Right cardiac atrium (tissue), 5 donors: ENCODE data around the gene MTHFD1. TPM values are rescaled to one million over a fixed set of nuclear protein-coding genes. Genes with fewer than 3 reads are reported as not detected.
A peak's percentile ranks its signal among the peaks of the same experiment; 100 is the strongest.
"Not testable (repeated sequence)": the region's sequence is repeated elsewhere in the genome, so short reads cannot be mapped to it uniquely, and the experiment has no call there.

Experiments used
- ATAC-seq, 2 donors: fragments of 200-7000 bp; cut with Tn5 transposase; one replicate each; pipeline versions ENCODE4 v1.8.0 to v1.9.1; 2020; ENCODE audit warnings: moderate library complexity in 2 of 2, mild to moderate bottlenecking in 1 of 2
- DNase-seq, 3 donors: peaks; one replicate each; pipeline ENCODE4 v3.0.0-alpha.2; 2020
- H3K27ac ChIP-seq: one replicate; pipeline ENCODE4 v1.5.1; 2013; ENCODE audit warnings: mild to moderate bottlenecking, low read length, control low read depth, moderate library complexity
- H3K27me3 ChIP-seq: one replicate; pipeline ENCODE4 v1.6.1; 2013; ENCODE audit not compliant: control insufficient read depth, insufficient read depth
- H3K4me1 ChIP-seq: one replicate; pipeline ENCODE4 v1.6.1; 2013; ENCODE audit warnings: low read length; ENCODE audit not compliant: control insufficient read depth, insufficient read depth
- H3K4me3 ChIP-seq: one replicate; pipeline ENCODE4 v1.5.1; 2013; ENCODE audit warnings: low read length, control low read depth
- H3K9me3 ChIP-seq: one replicate; pipeline ENCODE4 v1.6.1; 2013; ENCODE audit warnings: low read length; ENCODE audit not compliant: control insufficient read depth
- WGBS: extraction: QIAGEN DNeasy Blood & Tissue Kit; methylation state at CpG from one replicate; pipeline ENCODE4 v1.1.7; 2013; 5-methylcytosine and 5-hydroxymethylcytosine counted together
- intact Hi-C, 4 donors: fragments of 100-400 bp; cut with DNase I; formaldehyde crosslinking; loops; one replicate each; pipeline versions ENCODE4 v1.11.0 to v1.14.0; 2022 to 2023
- long read RNA-seq, 4 donors: library from polyadenylated mRNA; unstranded; transcript quantifications; one replicate each; pipeline ENCODE4 v2.0.0, GENCODE V29; 2020 to 2021
- polyA plus RNA-seq: library from polyadenylated mRNA; stranded (reverse); fragments of 200-250 nt; gene quantifications from one replicate; pipeline ENCODE4 v1.2.3, GENCODE V29; 2013
- total RNA-seq, 4 donors: library from RNA; stranded (reverse); fragmentation: NEBNext Ultra II Directional; extraction: Animal tissue kit (Norgen Biotek cat#: 25700); gene quantifications; one replicate each; pipeline ENCODE4 v1.2.1, GENCODE V29; 2021
- donor health status: healthy with polysubstance abuse.
- donor health status: DM: no; HTN: yes; CAD: no.
- donor health status: DM: no; HTN: no; CAD: no.
- donor health status: DM: no; HTN: yes; CAD: no; lungs with severe emphysema.
- donor health status: DM: yes; HTN: yes; CAD: no.

Gene MTHFD1
- 10 to 100 TPM; 52.3 to 64.7 (median 56.4) TPM for total RNA-seq
- 30.1 TPM for polyA plus RNA-seq
- long read RNA-seq, donor 1, transcript MTHFD1-201 (28 exons, 3,136 nt) = major isoform, 179 of 224 reads
- long read RNA-seq, donor 1, partial matches to known transcripts = 21 of 224 reads
- long read RNA-seq, donor 1, other reads (novel, unspliced or antisense) = 24 of 224 reads
- long read RNA-seq, donor 2, transcript MTHFD1-201 (28 exons, 3,136 nt) = major isoform, 70 of 79 reads
- long read RNA-seq, donor 2, partial matches to known transcripts = 2 of 79 reads
- long read RNA-seq, donor 2, other reads (novel, unspliced or antisense) = 7 of 79 reads
- long read RNA-seq, donor 3, full-length matches to known transcripts = 422 of 501 reads
- long read RNA-seq, donor 3, partial matches to known transcripts = 29 of 501 reads
- long read RNA-seq, donor 3, other reads (novel, unspliced or antisense) = 50 of 501 reads
- long read RNA-seq, donor 4, full-length matches to known transcripts = 83 of 99 reads
- long read RNA-seq, donor 4, partial matches to known transcripts = 10 of 99 reads
- long read RNA-seq, donor 4, other reads (novel, unspliced or antisense) = 6 of 99 reads

GRCh38 chr14:64387782-64388532 lies at the start of gene MTHFD1:
TSS of gene MTHFD1 (plus strand) at chr14:64388353. CDS start at chr14:64388428, 75 bp downstream.
- ATAC-seq (peak; percentile 95 to 96), DNase-seq (peak; percentile 100)
- Histone ChIP-seq H3K4me1 (no peaks in the 10 kb centered on the region), H3K9me3 (no peaks in the 10 kb centered on the region), H3K4me3 (peak within 1 kb of the TSS; percentile 43), H3K27me3 (no peaks in the 10 kb centered on the region), H3K27ac (peak within 1 kb of the TSS; percentile 75)
- under 1% methylated on average over 58 of the region's 58 CpGs for WGBS
- intact Hi-C loops = no loop called here

- Histone ChIP-seq H3K9me3 (no peaks in the 10 kb centered on the region), H3K4me3 (peak overlapping the region; percentile 68), H3K4me1 (no peaks in the 10 kb centered on the region), H3K27ac (peak overlapping the region; percentile 54), H3K27me3 (no peaks in the 10 kb centered on the region)
- DNase-seq (peak; percentile 95 to 96 (median 96)), ATAC-seq (peak; percentile 97)
- intact Hi-C loops = no loop called here
- 2% methylated on average over 46 of the region's 49 CpGs for WGBS
Measured at GRCh38 chr14:64338616-64339316, 49.4 kb upstream of the MTHFD1 start.

GRCh38 chr14:64340560-64341196 lies 47.5 kb upstream of the MTHFD1 start:
- H3K4me3 ChIP-seq = no peak overlapping the region
- ATAC-seq (no peak), DNase-seq (no peak)
- WGBS = 94% methylated on average over 8 of the region's 8 CpGs
- intact Hi-C loops = loop anchor here in 2 of 4 donors (10.0 kb wide), 3 partner anchors 134 to 294 kb away; partner anchors contain the start of genes ZBTB1 (in 1 of the 2) and ZBTB25 (in 1 of the 2)
- no peak overlapping the region for H3K27ac ChIP-seq
- no peaks in the 10 kb centered on the region for H3K9me3 ChIP-seq
- no peaks in the 10 kb centered on the region for H3K4me1 ChIP-seq
- no peaks in the 10 kb centered on the region for H3K27me3 ChIP-seq

- no peak for ATAC-seq
- 96% methylated on average over 3 of the region's 3 CpGs for WGBS
Measured at GRCh38 chr14:64347748-64348147, 40.4 kb upstream of the MTHFD1 start.

GRCh38 chr14:64349741-64350490 lies 38.2 kb upstream of the MTHFD1 start:
- no peaks in the 10 kb centered on the region for H3K9me3 ChIP-seq
- 88% methylated on average over 6 of the region's 6 CpGs for WGBS
- H3K4me3 ChIP-seq = no peak overlapping the region
- intact Hi-C loops = loop anchor here in 2 of 4 donors (10.0 kb wide), 3 partner anchors 125 to 285 kb away; partner anchors contain the start of genes ZBTB1 (in 1 of the 2) and ZBTB25 (in 1 of the 2)
- no peaks in the 10 kb centered on the region for H3K27me3 ChIP-seq
- ATAC-seq (no peak), DNase-seq (no peak)
- H3K27ac ChIP-seq = no peak overlapping the region
- H3K4me1 ChIP-seq = no peaks in the 10 kb centered on the region

More at GRCh38 chr14:64347748-64348147, 40.4 kb upstream of the MTHFD1 start:
- intact Hi-C loops = loop anchor here in 2 of 4 donors (10.0 kb wide), 3 partner anchors 127 to 287 kb away; partner anchors contain the start of genes ZBTB1 (in 1 of the 2) and ZBTB25 (in 1 of the 2)
- no peak for DNase-seq
- Histone ChIP-seq H3K27ac (no peak overlapping the region), H3K9me3 (no peaks in the 10 kb centered on the region), H3K27me3 (no peaks in the 10 kb centered on the region), H3K4me1 (no peaks in the 10 kb centered on the region), H3K4me3 (no peak overlapping the region)

DNA sequence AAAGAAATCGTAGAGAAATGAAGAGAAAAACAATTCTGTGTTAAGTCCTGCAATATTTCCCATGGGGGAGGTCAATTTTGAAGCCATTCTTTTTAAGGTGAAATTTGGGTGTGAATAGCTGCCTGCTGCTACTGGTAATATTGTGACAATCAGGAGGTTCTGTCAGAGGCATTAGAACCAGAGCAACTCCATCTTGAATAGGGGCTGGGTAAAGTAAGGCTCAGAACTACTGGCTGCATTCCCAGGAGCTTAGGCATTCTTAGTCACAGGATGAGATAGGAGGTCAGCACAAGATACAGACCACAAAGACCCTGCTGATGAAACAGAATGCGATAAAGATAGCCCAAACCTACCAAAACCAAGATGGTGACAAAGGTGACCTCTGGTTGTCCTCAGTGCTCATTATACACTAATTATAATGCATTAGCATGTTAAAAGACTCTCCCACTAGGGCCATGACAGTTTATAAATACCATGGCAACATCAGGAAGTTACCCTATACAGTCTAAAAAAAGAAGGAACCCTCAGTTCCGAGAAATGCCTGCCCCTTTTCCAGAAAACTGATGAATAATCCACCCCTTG lies 24.8 kb upstream of the MTHFD1 start:
- Histone ChIP-seq H3K27me3 (no peaks in the 10 kb centered on the region), H3K4me3 (no peak overlapping the region), H3K9me3 (no peaks in the 10 kb centered on the region), H3K4me1 (no peaks in the 10 kb centered on the region), H3K27ac (no peak overlapping the region)
- ATAC-seq (no peak), DNase-seq (no peak)
- 55% methylated on average over 3 of the region's 3 CpGs for WGBS
- intact Hi-C loops = no loop called here

- Histone ChIP-seq H3K4me1 (no peaks in the 10 kb centered on the region), H3K27ac (no peak overlapping the region), H3K27me3 (no peaks in the 10 kb centered on the region), H3K9me3 (no peaks in the 10 kb centered on the region), H3K4me3 (no peak overlapping the region)
- DNase-seq (no peak), ATAC-seq (no peak)
- 89% methylated on average over 3 of the region's 3 CpGs for WGBS
- intact Hi-C loops = no loop called here
Measured at GRCh38 chr14:64364907-64365306, 23.2 kb upstream of the MTHFD1 start.

GRCh38 chr14:64365358-64365889 lies 22.7 kb upstream of the MTHFD1 start:
- intact Hi-C loops, H3K27ac ChIP-seq, ATAC-seq, DNase-seq, H3K27me3 ChIP-seq, H3K9me3 ChIP-seq, H3K4me1 ChIP-seq, H3K4me3 ChIP-seq: not testable (repeated sequence)
- WGBS = 93% methylated on average over 9 of the region's 9 CpGs

DNA sequence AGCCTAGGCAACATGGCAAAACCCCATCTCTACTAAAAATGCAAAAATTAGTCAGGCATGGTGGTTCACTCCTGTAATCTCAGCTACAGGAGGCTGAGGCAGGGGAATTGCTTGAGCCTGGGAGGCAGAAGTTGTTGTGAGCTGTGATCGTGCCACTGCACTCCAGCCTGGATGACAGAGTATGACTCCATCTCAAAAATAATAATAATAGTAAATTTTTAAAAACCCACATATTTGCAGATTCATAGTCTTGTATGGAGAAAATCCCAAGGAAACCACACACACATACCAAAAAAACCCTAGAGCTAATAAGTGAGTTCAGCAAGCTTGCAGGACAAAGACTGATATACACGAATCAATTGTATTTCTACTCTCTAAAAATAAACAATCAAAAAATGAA lies 19.0 kb upstream of the MTHFD1 start:
- Histone ChIP-seq H3K4me3 (no peak overlapping the region), H3K27ac (no peak overlapping the region), H3K4me1 (no peaks in the 10 kb centered on the region), H3K9me3 (no peaks in the 10 kb centered on the region), H3K27me3 (no peaks in the 10 kb centered on the region)
- intact Hi-C loops = no loop called here
- ATAC-seq (no peak), DNase-seq (no peak)
- WGBS = 95% methylated on average over 2 of the region's 2 CpGs
